ENCODE results near the gene NADK2. TPM values are rescaled to one million over a fixed set of nuclear protein-coding genes. Genes with fewer than 3 reads are reported as not detected.

NADK2 gene
- total RNA-seq, 1 donor from 2014 or later, result 37.8 TPM

- no peak for DNase-seq (ENCODE audit: low spot score)
- no peaks in the 10 kb centered on the region for H3K27me3 Mint-ChIP-seq (ENCODE audit: low read depth)
- H3K4me3 Mint-ChIP-seq (ENCODE audit: unreplicated experiment), result no peak overlapping the region
- H3K36me3 Mint-ChIP-seq (ENCODE audit: low read depth), result no peaks in the 10 kb centered on the region
- H3K4me1 Mint-ChIP-seq (ENCODE audit: low read depth), result peaks cover 41% of the 10 kb centered on the region
- TF ChIP-seq CTCF (IDR thresholded peaks at IDR 0.05), result no peak
- H3K27ac Mint-ChIP-seq (ENCODE audit: unreplicated experiment), result no peak overlapping the region
- no peaks in the 10 kb centered on the region for H3K9me3 Mint-ChIP-seq (ENCODE audit: low read depth)
These were observed 35.9 kb upstream of the NADK2 start for GRCh38 chr5:36277521-36278176.

- no peak overlapping the region for H3K27ac Mint-ChIP-seq (ENCODE audit: unreplicated experiment)
- no peak for DNase-seq (ENCODE audit: low spot score)
- no peak for TF ChIP-seq CTCF (IDR thresholded peaks at IDR 0.05)
These were observed 35.1 kb upstream of the NADK2 start for GRCh38 chr5:36276864-36277263.

GRCh38 chr5:36273809-36274526 lies 32.2 kb upstream of the NADK2 start:
- TF ChIP-seq CTCF (IDR thresholded peaks at IDR 0.05), result no peak
- peaks cover 22% of the 10 kb centered on the region for H3K4me1 Mint-ChIP-seq (ENCODE audit: low read depth)
- H3K9me3 Mint-ChIP-seq (ENCODE audit: low read depth), result no peaks in the 10 kb centered on the region
- H3K36me3 Mint-ChIP-seq (ENCODE audit: low read depth), result no peaks in the 10 kb centered on the region
- H3K4me3 Mint-ChIP-seq (ENCODE audit: unreplicated experiment), result no peak overlapping the region
- no peaks in the 10 kb centered on the region for H3K27me3 Mint-ChIP-seq (ENCODE audit: low read depth)
- no peak overlapping the region for H3K27ac Mint-ChIP-seq (ENCODE audit: unreplicated experiment)
- DNase-seq (ENCODE audit: low spot score), result no peak

More at GRCh38 chr5:36276864-36277263, 35.1 kb upstream of the NADK2 start:
- Mint-ChIP-seq H3K4me1 (ENCODE audit: low read depth) (peaks cover 41% of the 10 kb centered on the region), H3K9me3 (ENCODE audit: low read depth) (no peaks in the 10 kb centered on the region), H3K36me3 (ENCODE audit: low read depth) (no peaks in the 10 kb centered on the region), H3K4me3 (ENCODE audit: unreplicated experiment) (no peak overlapping the region), H3K27me3 (ENCODE audit: low read depth) (no peaks in the 10 kb centered on the region)

GRCh38 chr5:36272136-36272690 lies 30.5 kb upstream of the NADK2 start:
- DNase-seq (ENCODE audit: low spot score), result no peak
- Mint-ChIP-seq H3K4me3 (ENCODE audit: unreplicated experiment) (no peak overlapping the region), H3K9me3 (ENCODE audit: low read depth) (no peaks in the 10 kb centered on the region), H3K4me1 (ENCODE audit: low read depth) (peaks cover 7% of the 10 kb centered on the region), H3K27ac (ENCODE audit: unreplicated experiment) (no peak overlapping the region), H3K36me3 (ENCODE audit: low read depth) (no peaks in the 10 kb centered on the region), H3K27me3 (ENCODE audit: low read depth) (no peaks in the 10 kb centered on the region)
- TF ChIP-seq CTCF (IDR thresholded peaks at IDR 0.05), result no peak

- H3K4me1 Mint-ChIP-seq (ENCODE audit: low read depth), result no peaks in the 10 kb centered on the region
- no peak overlapping the region for H3K4me3 Mint-ChIP-seq (ENCODE audit: unreplicated experiment)
- no peak for TF ChIP-seq CTCF (IDR thresholded peaks at IDR 0.05)
- no peaks in the 10 kb centered on the region for H3K36me3 Mint-ChIP-seq (ENCODE audit: low read depth)
- no peak overlapping the region for H3K27ac Mint-ChIP-seq (ENCODE audit: unreplicated experiment)
- no peaks in the 10 kb centered on the region for H3K27me3 Mint-ChIP-seq (ENCODE audit: low read depth)
- DNase-seq (ENCODE audit: low spot score), result no peak
- H3K9me3 Mint-ChIP-seq (ENCODE audit: low read depth), result no peaks in the 10 kb centered on the region
These were observed 29.3 kb upstream of the NADK2 start for GRCh38 chr5:36270876-36271575.
